Measurements from ENCODE around the gene PPWD1.
"Not testable (repeated sequence)": the region's sequence is repeated elsewhere in the genome, so short reads cannot be mapped to it uniquely, and the experiment has no call there.

The PPWD1 gene

DNA sequence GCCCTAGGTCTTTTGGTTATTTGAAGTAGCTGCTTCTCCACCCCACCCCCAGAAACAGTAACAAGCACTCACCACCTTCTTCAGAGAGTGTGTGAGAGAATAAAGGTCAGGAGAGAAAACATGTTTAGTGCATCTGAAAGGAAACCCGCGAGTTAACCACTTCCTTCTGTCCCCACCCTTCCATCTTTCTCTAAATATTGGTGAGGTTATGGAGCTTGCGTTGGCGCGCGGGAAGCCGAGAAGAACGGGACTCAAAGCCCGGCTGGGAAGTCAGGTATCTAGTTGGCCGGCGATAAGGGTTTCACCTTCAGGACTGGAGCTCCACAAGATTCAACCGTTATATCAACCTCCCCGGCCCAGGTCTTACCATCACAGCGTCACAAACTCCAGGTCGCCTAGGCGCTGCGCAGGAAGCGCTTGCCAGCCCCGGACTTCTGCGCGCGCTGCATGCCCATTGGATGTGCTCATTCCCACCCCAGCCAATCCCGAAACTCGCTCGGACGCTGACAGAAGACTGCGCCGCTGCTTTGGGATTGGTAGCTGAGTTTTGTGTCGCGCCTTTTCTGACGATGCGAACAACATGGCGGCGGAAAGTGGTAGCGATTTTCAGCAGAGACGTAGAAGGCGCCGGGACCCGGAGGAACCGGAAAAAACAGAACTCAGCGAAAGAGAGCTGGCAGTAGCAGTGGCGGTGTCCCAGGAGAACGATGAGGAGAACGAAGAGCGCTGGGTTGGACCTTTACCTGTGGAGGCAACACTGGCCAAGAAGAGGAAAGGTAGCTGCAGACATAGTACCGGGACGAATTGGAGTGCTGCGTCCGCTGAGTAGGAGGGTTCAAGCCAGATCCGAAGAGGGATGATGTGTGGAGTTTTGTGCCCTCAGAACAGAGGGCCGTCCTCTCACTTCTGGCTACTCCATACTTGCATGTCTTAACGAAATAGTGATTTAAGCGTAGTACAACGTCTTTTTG is at the start of gene PPWD1, which contains the start of gene CENPK:
TSS of gene PPWD1 (plus strand) at position 566 of the 971 bp plus-strand sequence. CDS start at position 581, 15 bp downstream.
TSS of gene CENPK (minus strand) at position 438 of the 971 bp plus-strand sequence. CDS start 8,261 bp downstream, outside the sequence.
- DNase-seq = peak; percentile 92 to 95

DNA sequence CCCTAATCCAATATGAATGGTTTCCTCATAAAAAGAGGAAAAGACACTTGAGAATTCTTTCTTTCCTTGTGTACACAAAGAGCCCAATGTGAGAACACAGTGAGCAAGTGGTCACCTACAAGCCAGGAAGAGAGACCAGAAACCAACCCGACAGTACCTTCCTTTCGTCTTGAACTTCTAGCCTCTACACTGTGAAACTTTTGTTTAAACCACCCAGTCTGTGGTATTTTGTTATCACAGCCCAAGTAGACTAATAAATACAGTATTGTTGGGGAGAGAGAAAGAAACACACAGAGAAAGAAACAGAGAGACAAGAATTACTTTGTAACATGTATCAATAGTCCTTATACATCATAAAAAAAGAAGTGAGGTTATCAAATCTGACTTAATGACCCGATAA is 37.4 kb upstream of the PPWD1 start:
- DNase-seq = no peak

DNA sequence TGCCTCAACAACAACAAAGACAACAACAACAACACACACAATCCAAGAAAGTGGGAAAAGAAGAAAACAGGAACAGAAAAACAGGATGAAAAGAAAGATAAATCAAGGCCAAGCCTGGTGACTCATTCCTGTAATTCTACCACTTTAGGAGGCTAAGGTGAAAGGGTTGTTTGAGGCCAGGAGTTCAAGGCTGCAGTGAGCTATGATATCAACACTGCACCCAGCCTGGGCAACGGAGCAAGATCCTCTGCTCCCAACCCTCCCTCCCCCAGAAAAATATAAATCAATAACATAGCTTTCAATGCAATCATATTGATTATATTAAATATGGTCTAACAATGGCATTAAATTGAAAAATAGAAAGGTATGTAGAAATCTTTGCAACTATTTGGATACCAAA is 32.2 kb upstream of the PPWD1 start:
- DNase-seq = no peak

DNA sequence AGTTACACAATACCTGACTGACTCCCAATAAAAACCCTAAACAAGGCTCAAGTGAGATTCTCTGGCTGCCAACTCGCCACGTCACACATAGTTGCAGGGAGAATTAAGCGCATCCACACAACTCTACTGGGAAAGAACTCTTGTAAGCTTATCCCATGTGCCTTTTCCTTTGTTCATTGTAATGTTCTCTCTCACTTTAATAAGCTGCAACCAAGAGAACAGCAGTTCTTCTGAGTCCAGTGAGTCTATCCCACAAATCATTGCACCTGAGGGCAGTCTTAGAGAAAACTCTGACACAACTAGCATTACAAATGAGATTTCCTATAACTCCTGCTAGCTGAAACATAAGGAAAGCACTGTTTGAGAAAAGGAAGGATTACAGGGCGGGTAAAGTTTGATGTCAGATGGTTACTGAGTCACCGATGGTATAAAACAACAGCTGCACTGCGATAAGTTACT is 27.5 kb upstream of the PPWD1 start:
- DNase-seq = no peak

DNA sequence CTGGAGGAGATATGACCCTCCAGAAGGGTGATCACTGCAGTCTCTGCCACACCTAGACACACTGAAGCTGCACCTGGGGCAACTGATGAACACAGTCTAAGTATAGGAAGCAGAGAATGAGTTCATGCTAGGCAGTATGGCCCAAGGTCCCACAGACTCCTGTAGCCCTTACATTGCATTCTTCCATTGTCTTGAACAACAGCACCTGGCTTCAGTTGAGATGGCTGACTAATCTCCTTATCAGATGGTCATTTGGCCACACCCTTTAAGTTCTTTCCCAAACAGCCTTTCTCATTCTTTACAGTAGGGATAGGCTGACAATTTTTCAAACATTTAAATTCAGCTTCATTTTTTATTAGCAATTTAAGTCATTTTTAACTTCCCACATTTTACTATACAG is 23.3 kb upstream of the PPWD1 start:
- DNase-seq = no peak

DNA sequence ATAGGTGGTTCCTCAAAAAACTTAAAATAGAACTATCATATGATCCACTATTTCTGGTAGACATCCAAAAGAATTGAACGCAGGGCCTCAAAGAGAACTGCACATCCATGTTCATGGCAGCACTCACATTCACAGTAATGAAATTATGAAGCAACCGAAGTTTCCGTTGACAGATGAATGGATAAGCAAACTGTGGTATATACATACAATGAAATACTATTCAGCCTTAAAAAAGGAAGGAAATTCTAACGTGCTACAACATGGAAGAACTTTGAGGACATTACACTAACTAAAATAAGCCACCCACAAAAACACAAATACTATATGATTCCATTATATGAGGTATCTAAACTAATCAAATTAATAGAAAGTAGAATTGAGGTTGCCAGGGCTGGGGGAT is 18.6 kb upstream of the PPWD1 start:
- DNase-seq = no peak

DNA sequence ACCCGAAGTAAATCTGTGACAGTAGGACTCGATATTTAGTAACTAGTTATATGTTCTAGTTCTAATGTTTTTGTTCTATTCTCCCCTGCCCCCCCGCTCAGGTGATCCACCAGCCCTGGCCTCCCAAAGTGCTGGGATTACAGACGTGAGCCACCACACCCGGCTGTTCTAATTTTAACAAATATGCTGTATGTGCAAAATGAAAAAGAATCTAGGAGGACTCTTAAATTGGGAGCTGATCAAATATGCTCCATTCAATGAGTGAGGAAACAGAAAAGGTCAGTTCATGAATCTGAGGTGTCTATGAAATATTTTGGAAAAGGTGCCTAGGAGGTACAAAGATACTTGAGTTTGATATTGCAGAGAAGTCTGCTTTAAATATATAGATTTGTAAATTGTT is 17.0 kb upstream of the PPWD1 start:
- DNase-seq = no peak

DNA sequence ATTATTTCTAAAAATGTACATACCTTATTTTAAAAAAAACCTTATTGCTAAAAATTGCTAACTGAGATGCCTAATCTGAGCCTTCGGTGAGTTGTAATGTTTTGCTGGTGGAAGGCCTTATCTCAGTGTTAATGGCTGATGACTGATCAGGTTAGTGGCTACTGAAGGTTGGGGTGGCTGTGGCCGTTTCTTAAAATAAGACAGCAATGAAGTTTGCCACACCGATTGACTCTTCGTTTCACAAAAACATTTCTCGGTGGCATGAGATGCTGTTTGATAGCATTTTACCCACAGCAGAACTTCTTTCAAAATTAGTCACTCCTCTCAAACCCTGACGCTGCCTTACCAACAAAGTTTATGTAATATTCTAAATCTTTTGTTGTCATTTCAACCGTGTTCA is 14.8 kb upstream of the PPWD1 start:
- no peak for DNase-seq

DNA sequence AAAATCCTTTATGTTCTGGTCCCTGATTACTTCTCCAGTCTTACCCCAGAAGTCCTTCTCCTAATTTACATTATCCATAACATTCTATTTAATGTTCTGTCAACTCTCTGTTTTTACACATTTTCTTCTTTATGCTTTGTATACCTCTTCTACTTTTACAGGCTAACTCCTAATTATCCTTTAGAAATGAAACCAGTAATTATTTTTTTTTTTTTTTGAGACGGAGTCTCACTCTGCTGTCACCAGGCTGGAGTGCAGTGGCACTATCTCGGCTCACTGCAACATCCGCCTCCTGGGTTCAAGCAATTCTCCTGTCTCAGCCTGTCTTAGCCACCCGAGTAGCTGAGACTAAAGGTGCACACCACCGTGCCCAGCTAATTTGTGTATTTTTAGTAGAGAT is 9.2 kb upstream of the PPWD1 start:
- DNase-seq = no peak

DNA sequence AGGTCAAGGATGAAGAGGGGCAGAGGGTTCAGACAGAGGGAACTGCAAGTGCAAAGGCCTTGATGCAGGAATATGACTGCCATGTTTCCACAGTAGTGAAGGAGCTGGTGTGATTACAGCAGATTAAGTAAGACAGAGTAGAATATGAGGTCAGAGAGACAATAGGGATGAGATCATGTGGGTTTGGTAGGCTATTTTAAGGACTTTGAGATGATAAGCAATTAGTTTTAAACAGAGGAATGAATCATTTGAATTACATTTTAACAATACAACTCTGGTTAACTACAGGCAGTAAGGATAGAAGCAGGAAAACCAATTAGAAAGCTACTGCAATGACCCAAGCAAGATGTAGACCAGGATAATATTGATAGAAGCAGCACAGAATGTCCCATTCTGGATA is 7.8 kb upstream of the PPWD1 start:
- DNase-seq = no peak

DNA sequence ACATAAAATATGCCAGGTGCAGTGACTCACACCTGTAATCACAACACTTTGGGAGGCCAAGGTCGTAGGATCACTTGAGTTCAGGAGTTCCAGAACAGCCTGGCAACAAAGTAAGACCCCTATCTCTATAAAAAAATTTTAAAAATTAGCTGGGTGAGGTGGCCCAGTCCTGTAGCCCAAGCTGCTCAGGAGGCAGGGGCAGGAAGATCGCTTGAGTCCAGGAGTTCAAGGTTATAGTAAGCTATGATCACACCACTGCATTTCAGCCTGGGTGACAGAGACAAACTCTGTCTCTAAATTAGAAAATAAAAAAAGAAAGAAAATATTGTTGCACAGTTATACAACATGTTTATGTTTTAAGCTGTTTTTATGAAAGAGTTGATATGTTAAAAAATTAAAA is 6.9 kb upstream of the PPWD1 start:
- DNase-seq = no peak

DNA sequence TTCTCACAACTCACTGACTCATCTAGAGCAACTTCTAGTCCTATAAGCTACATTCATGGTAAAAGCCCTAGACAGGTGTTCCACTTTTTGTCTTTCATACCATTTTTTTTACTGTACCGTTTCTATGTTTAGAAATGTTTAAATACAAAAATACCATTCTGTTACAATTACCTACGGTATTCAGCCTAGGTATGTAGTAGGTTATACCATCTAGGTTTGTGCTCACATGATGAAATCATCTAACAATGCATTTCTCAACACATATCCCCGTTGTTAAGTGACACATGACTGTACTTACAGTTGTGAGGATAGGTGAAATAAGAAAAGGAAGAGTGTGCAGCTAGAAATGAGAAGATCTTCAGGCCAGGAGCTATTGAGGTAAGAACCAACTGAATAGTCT is 6.4 kb upstream of the PPWD1 start:
- no peak for DNase-seq

DNA sequence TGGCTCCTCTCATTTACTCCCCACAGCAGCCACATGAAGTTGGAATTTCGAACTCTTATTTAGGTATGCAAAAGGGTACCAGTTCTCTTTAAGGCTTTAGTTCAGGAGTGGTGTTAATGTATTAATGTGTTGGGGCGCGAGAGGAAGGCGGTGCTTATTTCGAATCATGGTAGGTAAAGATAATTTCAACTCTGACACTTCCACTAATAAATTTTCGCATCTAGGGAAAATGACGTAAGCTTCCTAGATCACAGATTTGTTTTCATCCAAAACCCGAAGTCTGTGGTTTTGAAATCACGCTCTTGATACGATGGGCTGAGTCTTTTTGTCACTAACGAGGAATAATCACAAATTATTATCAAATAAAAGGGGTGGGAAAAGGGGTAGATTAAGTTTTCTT is 681 bp downstream of the PPWD1 start:
- no peak for DNase-seq

DNA sequence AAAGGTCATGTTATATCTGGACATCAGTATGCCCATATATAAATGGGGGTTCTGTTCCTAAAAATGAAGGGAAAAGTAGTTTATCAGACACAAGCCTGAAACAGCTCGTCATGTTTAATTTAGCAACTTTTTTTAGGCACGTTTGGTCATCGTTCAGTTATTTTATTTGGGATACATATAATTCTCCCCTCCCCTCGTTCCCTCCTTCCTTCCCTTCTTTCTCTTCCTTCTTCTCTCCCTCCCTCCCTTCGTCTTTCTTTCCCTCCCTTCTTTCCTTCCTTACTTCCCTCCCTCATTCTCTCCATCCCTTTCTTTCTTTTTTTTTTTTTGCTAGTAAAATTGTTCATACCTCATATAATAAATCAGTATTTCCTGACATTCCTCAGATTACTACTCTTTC is 3.4 kb downstream of the PPWD1 start:
- no peak for DNase-seq

DNA sequence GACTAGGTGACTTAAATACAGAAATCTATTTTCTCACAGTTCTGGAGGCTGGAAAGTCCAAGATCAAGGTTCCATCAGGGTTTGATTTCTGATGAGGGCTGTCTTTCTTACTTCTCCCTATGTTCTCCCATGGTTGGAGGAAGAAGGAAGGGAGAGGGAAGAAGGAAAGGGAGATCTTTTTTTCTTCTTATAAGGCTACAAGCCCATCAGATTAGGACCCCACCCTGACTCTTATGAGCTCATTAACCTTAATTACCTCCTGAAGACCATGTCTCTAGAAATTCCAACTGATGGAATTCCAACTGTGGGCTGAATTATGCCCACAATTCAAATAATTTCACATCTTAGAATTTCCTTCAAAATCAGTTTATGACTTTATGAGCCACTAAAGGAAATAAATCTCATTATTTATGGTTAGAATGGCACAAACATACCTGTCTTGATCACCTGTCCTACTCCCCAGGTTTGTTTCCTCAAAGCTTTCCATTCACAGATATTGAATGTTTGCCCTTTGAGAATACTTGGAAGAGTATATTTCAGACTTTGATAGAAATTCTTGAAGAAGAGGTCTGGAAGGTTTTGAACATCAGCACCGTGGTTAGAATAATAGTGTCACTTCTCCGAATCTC is 7.6 kb downstream of the PPWD1 start:
- DNase-seq = no peak

DNA sequence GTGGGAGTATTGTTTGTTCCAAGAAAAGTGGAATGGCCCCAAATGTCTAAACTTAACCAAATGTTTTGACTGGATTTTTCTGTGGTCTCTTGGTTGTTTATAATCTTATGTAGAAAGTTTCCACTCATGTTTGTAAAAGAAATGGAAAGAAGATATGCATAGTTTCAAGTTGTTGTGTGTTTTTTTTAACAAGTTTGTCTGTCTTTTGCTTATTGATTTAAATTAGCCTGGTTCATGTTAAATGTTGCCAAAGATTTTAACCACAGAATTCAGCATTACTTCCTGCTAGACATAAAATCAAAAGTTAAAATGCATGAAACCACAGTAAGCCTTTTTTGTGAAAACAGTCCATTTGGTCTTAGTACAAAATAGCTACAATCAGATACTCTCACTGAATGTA is 14.0 kb downstream of the PPWD1 start:
- no peak for DNase-seq

DNA sequence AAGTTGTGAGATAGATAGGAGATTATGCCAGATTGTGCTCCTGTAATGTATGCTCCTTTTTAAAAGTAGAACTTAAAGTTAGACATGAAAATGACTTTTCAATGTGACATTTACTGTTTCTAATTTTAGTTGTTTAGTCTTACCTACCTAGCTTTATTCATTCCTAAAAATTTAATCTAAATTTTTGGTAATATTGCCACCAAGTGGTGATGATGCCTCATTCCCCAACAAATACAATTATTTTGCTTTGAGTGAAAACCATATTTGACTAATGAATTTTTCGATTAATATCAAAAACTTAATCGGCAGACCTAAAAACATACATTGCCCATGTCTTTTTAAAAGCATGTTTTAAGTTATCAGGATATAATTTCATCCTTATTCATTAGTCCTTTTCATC is 25.6 kb downstream of the PPWD1 start:
- no peak for DNase-seq

DNA sequence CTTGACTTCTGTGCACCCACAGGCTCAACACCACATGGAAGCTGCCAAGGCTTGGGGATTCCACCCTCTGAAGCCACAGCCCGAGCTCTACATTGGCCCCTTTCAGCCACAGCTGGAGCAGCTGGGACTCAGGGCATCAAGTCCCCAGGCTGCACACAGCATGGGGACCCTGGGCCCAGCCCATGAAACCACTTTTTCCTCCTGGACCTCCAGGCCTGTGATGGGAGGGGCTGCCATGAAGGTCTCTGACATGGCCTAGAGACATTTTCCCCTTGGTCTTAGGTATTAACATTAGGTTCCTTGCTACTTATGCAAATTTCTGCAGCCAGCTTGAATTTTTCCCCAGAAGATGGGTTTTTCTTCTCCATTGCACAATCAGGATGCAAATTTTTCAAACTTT is 38.7 kb downstream of the PPWD1 start:
- not testable (repeated sequence) for DNase-seq

DNA sequence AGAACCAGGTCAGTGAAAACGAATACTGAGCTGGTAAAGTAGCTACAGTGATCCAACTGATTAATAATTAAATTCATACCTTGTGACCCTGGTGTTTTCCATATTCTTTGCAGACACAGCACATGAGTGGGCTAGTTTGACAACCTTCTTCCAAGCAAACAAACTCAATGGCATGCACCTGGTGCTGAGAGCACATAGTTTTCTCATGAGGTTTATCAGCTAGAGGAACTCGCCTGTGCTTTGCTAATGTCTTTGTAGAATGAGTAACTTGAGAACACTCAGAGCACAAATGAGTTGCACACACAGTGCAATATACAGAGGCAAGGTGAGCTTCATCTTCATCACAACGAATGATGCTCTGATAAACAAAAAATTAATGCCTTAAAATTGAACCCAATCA is 48.4 kb downstream of the PPWD1 start:
- peak; percentile 91 to 94 for DNase-seq

DNA sequence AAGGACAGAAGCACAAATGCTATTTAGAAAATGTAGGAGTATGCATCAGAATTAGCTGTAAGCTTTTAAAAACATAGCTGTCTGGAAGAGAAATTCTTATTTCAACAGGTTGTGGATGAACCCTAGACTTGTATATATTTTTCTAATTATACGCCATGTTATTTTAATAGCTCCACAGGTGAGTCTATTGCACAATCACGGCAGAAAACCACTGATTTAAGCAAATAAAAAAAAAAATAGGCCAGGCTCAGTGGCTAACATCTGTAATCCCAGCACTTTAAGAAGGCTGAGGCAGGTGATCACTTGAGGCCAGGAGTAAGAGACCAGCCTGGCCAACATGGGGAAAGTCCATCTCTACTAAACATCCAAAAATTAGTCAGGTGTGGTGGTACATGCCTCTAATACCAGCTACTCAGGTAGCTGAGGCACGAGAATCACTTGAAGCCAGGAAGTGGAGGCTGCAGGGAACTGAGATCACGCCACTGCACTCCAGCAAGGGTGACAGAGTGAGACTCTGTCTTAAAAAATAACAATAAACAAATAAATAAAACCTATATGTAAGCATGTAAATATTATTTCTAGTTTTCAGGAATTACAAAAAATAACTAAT is 49.3 kb downstream of the PPWD1 start:
- DNase-seq = peak in 1 of 2 experiments; percentile 29

DNA sequence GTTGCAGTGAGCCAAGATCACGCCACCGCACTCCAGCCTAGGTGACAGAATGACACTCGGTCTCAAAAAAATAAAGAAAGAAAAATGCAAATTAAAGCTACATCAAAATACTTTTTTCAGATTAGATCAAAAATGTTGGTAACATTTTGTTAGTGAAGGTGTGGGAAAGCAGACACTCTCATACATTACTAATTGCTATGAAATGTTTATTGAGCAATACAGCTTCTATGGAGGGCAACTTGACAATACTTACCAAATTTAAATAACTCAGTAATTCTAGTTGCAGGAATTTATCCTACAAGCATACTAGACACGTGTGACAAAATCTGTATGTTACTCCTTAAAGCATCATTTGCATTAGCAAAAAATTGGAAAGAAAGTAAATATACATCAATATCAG is 56.9 kb downstream of the PPWD1 start:
- no peak for DNase-seq

DNA sequence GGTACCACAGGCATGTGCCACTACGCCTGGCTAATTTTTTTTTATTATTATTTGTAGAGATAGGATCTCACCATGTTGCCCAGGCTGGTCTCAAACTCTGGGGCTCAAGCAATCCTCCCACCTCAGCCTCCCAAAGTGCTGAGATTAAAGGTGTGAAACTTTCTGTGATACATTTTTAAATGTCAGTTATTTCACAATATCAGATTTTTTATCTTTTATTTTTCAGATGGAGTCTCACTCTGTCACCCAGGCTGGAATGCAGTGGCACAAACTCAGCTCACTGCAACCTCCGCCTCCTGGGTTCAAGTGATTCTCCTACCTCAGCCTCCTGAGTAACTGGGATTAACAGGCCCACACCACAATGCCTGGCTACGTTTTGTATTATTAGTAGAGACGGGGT is 58.9 kb downstream of the PPWD1 start:
- DNase-seq = not testable (repeated sequence)

DNA sequence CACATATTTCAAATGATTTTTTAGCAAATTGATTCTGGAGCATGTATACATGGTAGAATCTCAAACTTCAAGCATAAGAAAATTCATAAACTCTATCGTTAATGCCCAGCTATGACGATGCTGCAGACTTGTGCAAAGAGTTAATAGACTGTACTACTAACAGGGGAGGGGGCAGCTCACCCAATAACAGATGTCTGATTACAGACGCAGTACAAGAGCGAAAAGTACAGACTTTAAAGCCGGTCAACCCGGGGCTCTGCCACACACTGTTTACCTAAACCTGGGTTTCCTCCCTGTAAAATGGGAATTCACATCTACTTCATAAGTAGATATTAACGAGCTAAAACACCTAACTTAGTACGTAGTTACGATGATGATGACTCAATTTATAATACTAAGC is 60.4 kb downstream of the PPWD1 start:
- no peak for DNase-seq
